ENCODE results near the gene OR51E1.

Gene OR51E1, protein sequence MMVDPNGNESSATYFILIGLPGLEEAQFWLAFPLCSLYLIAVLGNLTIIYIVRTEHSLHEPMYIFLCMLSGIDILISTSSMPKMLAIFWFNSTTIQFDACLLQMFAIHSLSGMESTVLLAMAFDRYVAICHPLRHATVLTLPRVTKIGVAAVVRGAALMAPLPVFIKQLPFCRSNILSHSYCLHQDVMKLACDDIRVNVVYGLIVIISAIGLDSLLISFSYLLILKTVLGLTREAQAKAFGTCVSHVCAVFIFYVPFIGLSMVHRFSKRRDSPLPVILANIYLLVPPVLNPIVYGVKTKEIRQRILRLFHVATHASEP

DNA sequence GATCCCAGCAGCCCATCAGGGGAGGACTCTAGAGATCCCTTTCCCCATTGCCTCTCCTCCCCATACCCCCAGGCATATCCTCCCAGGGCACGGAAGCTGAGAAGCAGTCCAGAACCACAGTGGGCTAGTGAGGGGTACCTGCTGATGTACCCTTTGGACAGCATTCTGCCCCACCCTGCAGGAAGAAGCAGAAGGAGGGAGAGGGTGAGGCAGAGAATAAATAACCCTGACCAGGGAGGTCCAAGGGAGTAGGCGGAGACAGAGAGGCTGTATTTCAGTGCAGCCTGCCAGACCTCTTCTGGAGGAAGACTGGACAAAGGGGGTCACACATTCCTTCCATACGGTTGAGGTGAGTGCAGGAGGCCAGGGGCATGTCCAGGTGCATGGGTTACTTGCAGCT is at the start of gene OR51E1:
OR51E1 (plus strand) TSS at position 301 of the 400 bp plus-strand sequence. CDS start 8,545 bp downstream, outside the sequence.
- DNase-seq (ENCODE audit: low spot score): no peak

DNA sequence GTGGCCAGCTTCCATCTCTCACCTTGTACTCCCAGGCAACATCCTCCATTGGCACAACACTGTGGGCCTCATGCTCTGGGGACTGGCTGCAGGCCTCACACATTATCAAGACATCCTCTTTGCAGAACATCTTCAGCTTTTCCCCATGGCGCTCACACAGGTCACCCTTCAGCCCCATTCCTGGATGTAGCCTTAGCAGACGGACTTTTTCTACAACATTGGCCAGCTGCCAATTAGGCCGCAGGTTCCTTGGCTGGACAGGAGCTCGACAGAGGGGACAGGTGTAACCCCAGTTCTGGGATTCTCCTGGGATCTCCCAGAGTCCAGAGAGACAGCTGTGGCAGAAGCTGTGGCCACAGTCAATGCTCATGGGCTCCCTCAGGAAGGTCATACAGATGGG is 38.7 kb upstream of the OR51E1 start:
- DNase-seq (ENCODE audit: low spot score): no peak

GRCh38 chr11:4606231-4607015 is 37.4 kb upstream of the OR51E1 start:
- no peak for DNase-seq (ENCODE audit: low spot score)

- DNase-seq (ENCODE audit: low spot score): peak; percentile 23
Measured at GRCh38 chr11:4607096-4607495, 36.7 kb upstream of the OR51E1 start.

- DNase-seq (ENCODE audit: low spot score): peak; percentile 97
Measured at GRCh38 chr11:4607781-4608666, 35.8 kb upstream of the OR51E1 start, which contains the start of gene TRIM68. Gene TRIM68, minus strand, starts transcription at chr11:4608231. Its CDS starts 2,727 bp downstream, at chr11:4605504.

DNA sequence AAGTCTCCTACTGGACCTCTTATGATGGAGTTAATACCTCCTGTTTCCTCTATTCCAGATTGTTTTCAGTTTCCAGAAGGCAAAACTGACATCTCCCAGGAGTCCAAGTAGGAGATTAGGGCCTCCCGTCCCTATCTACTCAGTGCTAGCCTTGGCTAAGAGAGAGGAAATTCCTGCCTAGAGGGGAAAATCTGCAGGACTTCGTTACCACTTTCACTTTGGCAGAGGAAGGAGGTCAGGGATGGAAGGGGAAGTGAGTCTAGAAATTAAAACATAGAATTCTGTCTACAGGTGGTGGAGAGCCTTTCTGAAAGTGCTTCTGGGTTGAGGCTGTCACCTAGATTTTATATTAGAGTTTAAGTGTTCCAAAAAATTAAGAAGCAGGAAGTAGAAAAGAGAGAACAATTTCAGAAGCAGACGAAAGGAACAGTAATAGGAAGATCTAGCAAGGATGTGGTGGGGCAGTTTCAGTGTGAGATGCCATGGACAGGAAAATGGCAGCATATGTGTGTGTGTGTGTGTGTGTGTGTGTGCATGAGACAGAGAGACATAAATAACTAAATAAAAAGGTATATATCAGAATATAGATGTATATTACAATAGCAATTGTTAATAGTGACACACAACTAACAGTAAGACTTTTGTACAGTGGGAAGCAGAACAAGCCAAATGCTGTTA is 33.4 kb upstream of the OR51E1 start:
- no peak for DNase-seq (ENCODE audit: low spot score)

DNA sequence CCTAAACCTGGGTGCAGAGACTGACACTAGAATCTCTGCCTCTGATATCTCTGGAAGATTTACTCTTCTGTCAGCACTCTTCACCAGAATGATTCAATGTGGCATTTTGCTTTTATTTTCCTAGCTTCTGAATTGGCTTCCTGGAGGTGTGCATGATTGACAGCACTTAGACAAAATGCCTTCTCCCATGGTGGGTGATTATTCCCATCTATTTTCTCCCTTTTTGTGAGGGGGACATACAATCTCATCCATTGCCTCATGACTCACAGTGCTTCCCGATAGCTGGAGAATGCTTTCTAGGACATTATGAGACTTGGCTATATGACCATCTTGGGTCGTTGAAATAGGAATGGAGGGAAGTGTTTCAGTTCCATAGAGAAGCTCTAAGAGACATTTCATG is 31.8 kb upstream of the OR51E1 start:
- no peak for DNase-seq (ENCODE audit: low spot score)

GRCh38 chr11:4615856-4616444 is 27.8 kb upstream of the OR51E1 start:
- no peak for DNase-seq (ENCODE audit: low spot score)

- no peak for DNase-seq (ENCODE audit: low spot score)
Measured at GRCh38 chr11:4619514-4619913, 24.3 kb upstream of the OR51E1 start.

GRCh38 chr11:4626207-4627099 is 17.3 kb upstream of the OR51E1 start:
- no peak for DNase-seq (ENCODE audit: low spot score)

DNA sequence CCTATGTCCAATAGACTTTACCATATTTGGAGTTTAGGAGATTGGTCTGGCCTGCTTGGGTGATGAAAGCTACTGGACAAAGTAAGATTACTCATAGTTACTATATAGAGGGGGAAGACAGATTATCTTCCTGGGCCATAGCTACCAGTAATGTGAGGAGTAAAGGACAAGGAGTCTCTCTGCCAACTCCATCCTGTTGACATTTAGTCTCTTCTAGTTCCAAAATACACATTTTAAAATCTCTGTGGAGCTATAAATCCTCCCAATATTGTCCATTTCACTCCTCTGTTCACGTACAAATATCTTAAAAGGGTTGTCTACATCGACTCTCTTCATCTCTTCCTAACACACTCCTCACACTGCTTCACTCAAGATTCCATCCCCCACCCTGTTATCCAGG is 7.6 kb upstream of the OR51E1 start:
- no peak for DNase-seq (ENCODE audit: low spot score)

DNA sequence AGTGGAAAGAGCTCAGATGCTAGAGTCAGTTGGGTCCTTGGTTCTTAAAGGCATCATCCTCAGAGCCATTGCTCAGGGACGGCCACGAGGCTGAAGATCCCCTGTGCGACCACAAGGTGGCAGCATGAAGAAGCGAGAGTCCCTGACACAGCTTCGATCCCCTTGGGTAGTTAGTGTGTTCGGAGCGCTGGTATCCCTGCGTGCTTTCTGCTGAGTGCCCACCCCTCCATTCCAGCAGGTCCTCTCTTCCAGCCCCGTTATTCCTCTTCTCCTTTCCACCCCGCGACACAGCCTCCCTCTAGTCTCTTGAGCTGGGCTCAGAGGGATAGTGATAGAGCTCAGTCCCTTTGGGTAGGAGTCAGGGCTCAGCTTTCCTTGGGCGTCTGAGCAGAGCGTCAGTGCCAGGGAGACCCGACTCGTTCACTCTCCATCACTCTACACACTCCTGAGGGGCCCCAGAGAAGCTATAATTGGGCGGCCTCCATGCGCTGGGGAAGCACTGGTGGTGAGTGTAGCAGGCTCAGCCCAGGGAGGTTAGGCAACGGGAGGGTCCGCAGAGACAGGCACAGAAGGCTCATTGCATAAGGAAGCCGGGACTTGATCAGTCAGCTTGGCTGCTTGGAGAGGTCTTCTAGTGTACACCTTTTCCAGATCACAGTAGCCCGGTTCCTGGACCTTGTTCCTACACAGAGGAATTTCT is 6.7 kb upstream of the OR51E1 start, which contains the start of gene OR51D1:
OR51D1 (plus strand) TSS at position 516 of the 700 bp plus-strand sequence. CDS start 2,314 bp downstream, outside the sequence.
- peak; percentile 38 for DNase-seq (ENCODE audit: low spot score)

- no peak for DNase-seq (ENCODE audit: low spot score)
Measured at GRCh38 chr11:4637662-4638047, 6.1 kb upstream of the OR51E1 start.

DNA sequence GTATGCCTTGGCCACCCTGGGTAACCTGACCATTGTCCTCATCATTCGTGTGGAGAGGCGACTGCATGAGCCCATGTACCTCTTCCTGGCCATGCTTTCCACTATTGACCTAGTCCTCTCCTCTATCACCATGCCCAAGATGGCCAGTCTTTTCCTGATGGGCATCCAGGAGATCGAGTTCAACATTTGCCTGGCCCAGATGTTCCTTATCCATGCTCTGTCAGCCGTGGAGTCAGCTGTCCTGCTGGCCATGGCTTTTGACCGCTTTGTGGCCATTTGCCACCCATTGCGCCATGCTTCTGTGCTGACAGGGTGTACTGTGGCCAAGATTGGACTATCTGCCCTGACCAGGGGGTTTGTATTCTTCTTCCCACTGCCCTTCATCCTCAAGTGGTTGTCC is 3.9 kb upstream of the OR51E1 start:
- no peak for DNase-seq (ENCODE audit: low spot score)

GRCh38 chr11:4641501-4641900 is 2.3 kb upstream of the OR51E1 start:
- DNase-seq (ENCODE audit: low spot score): no peak

- no peak for DNase-seq (ENCODE audit: low spot score)
Measured at GRCh38 chr11:4642043-4642442, 1.7 kb upstream of the OR51E1 start.

DNA sequence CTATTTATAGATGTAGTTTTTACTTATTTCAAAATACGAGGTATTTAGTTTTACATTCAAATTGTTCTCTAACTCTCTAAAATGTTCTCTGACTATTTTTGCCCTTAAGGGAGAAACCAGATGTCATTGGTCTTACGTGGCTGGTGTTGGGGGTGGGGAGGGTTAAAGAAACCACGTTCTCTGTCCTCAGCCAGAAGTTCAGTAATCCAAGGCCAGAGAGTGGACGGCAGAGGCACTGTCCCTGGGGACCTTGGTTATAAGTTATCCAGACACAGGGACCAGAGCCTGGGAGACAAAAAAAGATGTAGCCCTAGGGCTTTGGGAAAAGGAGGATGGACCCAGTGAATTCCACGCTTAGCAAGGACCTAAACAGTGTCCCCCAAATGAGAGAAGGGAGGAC is 706 bp upstream of the OR51E1 start:
- DNase-seq (ENCODE audit: low spot score): no peak

DNA sequence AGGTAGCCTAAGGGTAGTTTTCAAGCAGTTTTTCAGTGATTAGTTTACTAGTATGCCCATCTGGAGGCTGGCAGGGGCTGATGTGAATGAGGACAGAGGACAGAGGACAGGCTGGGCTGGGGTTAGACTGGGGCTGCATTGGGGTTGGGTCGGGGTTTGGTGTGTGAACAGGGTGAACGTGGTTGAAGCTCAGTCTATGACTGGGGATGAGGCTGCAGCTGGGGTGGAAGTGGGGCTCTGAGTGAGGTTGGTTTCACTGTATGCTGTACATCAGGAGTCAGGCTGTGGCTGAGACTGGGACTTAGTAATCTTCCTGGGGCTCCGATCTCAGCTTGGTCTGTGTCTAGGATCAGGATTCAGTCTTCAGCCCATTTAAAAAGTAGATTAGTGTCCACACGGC is 451 bp downstream of the OR51E1 start:
- no peak for DNase-seq (ENCODE audit: low spot score)

DNA sequence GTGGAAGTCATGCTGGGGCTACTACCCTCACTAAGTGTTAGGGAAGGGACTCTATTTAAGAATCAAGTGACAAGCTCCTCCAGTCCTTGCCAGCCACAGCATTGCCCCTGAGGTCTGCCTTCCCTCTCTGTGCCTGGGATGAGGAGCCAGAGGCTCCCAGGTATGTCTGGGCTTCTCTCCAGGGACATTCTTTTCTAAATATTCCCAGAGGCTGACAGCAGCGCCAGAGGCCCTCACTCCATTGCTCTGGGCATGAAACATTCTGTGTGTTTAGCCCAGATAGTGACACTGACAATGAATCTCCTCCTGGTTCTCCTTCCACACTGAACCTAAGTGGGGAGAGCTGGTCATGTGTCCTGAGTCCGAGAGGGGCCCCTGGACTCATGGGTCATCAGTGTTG is 2.2 kb downstream of the OR51E1 start:
- DNase-seq (ENCODE audit: low spot score): no peak

- no peak for DNase-seq (ENCODE audit: low spot score)
Measured at GRCh38 chr11:4647766-4648165, 4.0 kb downstream of the OR51E1 start.
